Activated T-cell treated with anti-CD3 and anti-CD28 coated beads for 24 hours (primary cell): ENCODE results near the gene NDUFV1.
"Not testable (repeated sequence)": the region's sequence is repeated elsewhere in the genome, so short reads cannot be mapped to it uniquely, and the experiment has no call there.

Experiments
- DNase-seq: peaks from one replicate; pipeline ENCODE4 v3.0.0-alpha.2; 2020; ENCODE audit warnings: low read depth

The NDUFV1 gene

DNA sequence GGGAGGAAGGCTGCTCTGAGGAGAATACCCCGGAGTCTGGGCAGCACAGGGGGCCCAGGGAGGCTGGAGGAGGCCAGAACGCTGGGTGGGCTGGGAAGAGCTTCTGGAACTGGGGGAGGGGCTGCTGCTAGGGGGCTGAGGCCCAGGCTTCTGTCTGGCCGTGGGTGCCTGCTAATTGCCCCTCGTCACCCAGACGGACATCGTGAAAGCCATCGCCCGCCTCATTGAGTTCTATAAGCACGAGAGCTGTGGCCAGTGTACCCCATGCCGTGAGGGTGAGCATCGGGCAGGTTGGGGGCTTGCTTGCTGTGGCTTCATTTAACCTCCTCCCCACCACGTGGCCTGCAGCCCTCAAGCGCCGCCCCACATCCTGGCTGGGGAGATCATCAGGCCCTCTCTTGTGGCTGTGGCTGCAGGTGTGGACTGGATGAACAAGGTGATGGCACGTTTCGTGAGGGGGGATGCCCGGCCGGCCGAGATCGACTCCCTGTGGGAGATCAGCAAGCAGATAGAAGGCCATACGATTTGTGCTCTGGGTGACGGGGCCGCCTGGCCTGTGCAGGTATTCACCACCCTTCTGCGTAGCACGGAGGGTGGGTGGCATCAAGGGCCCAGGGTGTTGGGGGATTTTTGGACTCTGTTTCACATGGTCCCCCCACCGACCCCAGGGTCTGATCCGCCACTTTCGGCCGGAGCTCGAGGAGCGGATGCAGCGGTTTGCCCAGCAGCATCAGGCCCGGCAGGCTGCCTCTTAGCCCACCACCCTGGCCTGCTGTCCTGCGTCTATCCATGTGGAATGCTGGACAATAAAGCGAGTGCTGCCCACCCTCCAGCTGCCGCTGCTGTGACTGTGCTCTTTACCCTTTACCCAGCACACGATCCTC lies 5.2 kb downstream of the NDUFV1 start:
- DNase-seq: no peak

- no peak for DNase-seq
Measured at GRCh38 chr11:67612751-67613150, 6.0 kb downstream of the NDUFV1 start.

GRCh38 chr11:67613313-67613959 lies 6.7 kb downstream of the NDUFV1 start:
- DNase-seq: no peak

DNA sequence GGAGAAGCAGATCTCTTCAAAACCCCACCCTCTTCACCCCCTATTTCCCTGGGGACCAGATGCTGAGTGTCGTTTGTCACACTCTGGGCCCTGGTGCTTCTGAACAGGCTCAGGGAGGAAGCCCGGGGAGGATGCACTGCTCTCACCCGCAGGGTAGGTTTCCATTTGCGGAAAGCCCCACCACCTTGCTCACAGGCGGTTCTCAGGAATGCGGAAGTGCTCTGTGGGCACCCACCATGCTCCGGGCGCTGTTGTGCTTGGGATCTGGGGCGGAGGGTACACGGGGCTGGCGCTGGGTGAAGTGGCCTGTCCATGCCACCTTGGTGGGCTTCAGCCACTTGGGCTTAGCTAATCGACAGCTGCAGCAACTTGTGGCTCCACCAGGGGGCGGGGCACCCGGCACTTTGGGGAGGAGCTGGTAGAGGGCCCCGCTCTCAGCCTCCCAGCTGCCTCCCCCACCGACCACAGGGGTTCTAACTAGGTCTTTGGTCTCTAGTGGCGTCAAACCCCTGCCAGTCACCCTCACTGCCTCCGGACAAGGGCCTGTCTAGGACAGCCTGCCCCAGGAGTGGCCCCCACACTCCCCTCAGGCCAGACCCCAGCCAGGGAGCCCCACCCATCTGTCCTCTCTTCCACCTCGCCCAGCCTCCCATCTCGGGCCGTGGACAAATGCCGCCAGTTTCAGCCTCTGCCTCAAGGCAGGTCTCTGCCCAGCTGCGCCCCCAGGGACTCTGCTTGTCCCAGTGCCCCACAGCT lies 7.4 kb downstream of the NDUFV1 start:
- DNase-seq: peak; percentile 75

DNA sequence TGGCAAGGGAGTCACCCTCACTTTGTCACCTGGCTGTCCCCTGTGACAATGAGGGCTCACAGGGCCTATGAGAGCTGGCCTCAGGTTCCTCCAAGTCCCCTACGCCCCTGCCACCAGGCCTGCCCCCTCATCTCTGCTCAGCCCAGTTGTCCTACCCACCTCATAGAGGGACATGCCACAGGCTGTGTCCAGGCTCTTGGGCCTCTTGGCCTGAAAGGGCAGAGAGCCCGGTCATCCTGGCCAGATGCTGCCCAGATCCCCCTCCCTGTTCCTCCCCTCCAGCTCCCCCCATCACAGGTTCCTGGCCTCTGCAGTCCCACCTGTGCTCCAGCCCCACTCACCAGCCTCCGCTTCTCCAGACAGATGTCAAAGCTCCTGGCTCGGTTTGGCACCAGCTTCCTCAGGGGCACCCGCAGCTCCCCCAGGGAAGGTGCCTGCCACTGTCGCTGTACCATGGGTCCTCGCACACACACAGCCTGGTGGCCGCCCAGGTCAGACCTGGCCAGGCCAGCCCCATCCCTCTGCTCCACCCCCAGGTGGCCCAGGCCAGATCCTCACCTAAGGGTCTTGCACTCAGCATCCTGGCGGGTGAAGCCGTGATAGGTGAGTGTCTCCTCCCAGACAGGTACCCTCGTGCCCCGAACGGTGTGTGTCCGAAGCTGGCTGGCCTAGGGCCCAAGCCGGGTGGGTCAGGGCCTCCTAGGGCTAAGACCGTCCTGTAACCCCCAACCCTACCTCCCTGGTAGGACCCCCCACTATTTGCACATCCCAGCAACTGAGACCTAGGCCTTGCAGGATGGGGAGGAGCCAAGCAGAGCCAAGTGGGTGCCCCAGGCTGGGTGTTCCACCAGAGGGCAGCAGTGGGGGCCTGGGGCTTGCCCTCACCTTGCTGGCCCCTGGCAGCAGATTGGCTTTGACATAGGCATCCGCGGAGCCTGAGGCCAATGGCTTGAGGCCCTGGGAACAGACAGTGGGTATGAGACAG lies 8.3 kb downstream of the NDUFV1 start:
- peak; percentile 23 for DNase-seq

DNA sequence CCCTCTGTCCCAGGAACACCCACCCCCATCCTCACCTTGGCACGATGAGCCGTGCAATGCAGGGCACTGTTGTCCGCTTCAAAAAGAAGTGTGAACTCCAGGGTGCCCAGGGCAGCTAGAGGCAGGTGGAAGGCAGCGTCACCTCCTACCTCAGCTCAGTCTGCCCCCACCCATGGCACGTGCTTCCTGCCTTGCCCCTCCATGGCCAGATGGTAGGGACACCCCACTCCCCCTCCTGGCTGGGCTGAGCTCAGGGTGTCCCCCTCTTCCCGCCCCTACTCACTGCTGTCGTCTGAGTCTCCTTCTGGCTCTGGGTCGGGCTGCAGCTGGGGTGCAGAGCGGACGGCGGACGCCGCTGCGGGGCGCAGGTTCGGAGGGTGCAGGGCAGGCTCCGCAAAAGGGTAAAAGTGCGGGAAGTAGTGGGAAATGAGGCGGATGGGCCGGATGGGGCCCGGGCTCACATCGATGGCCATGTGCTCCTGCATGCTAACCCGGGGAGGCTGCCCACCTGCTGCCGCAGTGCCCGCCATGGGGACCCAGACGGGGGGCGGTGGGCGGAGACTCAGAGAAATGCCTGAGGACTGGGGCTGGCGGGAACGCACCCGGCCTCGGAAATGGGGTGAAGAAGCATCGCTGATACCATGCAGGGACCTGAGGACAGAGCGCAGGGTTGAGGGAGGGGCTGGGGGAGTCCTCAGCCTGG lies 9.1 kb downstream of the NDUFV1 start:
- DNase-seq: no peak

GRCh38 chr11:67616431-67617242 lies 9.9 kb downstream of the NDUFV1 start:
- DNase-seq: no peak

DNA sequence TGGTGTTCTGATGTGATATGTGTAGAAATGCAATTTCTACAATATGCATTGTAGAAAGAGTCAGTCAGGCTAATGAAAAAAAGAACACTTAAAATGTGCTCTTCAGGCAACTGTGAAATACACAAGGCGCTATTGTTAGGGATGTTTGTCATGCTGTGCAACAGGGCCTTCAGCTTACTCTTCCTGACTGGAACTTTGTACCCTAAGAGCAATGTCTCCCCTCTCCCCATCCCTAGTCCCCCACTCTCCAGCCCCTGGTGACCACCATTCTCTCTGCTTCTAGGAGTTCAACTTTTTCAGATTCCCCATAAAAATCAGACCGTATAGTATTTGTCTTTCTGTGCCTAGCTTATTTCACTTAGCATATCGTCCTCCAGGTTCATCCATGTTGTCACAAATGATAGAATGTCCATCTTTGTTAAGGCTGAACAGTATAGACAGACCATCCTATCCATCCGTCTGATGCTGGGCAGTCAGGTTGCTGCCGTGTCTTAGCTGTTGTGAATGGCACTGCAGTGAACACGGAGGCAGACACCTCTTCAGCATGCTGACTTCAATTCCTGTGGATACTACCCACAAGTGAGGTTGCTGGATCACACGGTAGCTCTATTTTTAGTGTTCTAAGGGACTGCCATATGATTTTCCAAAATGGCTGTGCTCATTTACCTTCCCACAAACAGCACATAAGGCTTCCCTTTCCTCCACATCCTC lies 10.7 kb downstream of the NDUFV1 start:
- no peak for DNase-seq

DNA sequence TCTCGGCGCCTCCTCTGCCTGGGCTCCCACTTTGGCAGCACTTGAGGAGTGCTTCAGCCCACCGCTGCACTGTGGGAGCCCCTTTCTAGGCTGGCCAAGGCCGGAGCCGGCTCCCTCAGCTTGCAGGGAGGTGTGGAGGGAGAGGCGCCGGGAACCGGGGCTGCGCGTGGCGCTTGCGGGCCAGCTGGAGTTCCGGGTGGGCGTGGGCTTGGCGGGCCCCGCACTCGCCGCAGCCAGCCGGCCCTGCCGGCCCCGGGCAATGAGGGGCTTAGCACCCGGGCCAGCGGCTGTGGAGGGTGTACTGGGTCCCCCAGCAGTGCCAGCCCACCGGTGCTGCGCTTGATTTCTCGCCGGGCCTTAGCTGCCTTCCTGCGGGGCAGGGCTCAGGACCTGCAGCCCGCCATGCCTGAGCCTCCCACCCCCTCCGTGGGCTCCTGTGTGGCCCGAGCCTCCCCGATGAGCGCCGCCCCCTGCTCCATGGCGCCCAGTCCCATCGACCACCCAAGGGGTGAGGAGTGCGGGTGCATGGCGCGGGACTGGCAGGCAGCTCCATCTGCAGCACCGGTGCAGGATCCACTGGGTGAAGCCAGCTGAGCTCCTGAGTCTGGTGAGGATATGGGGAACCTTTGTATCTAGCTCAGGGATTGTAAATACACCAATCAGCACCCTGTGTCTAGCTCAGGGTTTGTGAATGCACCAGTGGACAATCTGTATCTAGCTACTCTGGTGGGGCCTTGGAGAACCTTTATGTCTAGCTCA lies 12.3 kb downstream of the NDUFV1 start:
- not testable (repeated sequence) for DNase-seq

DNA sequence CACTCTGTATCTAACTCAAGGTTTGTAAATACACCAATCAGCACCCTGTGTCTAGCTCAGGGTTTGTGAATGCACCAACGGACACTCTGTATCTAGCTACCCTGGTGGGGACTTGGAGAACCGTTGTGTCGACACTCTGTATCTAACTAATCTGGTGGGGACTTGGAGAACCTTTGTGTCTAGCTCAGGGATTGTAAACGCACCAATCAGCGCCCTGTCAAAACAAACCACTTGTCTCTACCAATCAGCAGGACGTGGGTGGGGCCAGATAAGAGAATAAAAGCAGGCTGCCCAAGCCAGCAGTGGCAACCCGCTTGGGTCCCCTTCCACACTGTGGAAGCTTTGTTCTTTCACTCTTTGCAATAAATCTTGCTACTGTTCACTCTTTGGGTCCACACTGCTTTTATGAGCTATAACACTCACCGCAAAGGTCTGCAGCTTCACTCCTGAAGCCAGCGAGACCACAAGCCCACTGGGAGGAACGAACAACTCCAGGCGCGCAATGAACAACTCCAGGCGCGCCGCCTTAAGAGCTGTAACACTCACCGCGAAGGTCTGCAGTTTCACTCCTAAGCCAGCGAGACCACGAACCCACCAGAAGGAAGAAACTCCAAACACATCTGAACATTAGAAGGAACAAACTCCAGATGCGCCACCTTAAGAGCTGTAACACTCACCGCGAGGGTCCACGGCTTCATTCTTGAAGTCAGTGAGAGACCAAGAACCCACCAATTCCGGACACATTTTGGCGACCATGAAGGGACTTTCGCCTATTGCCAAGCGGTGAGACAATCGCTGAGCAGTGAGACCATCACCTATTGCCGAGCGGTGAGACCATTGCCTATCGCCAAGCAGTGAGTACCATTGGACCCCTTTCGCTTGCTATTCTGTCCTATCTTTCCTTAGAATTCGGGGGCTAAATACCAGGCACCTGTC lies 13.2 kb downstream of the NDUFV1 start:
- not testable (repeated sequence) for DNase-seq

- not testable (repeated sequence) for DNase-seq
Measured at GRCh38 chr11:67620621-67621020, 13.9 kb downstream of the NDUFV1 start.

DNA sequence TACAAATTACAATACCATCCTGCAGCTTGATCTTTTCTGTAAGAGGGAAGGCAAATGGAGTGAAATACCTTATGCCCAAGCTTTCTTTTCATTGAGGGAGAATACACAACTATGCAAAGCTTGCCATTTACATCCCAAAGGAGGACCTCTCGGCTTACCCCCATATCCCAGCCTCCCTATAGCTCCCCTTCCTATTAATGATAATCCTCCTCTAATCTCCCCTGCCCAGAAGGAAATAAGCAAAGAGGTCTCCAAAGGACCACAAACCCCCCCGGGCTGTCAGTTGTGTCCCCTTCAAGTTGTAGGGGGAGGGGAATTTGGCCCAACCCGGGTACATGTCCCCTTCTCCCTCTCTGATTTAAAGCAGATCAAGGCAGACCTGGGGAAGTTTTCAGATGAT lies 15.2 kb downstream of the NDUFV1 start:
- not testable (repeated sequence) for DNase-seq

GRCh38 chr11:67622905-67623304 lies 16.2 kb downstream of the NDUFV1 start:
- DNase-seq: not testable (repeated sequence)

- DNase-seq: not testable (repeated sequence)
Measured at GRCh38 chr11:67623795-67624194, 17.1 kb downstream of the NDUFV1 start.

- DNase-seq: not testable (repeated sequence)
Measured at GRCh38 chr11:67626131-67626833, 19.5 kb downstream of the NDUFV1 start.

- no peak for DNase-seq
Measured at GRCh38 chr11:67626970-67627369, 20.2 kb downstream of the NDUFV1 start.

GRCh38 chr11:67627441-67627811 lies 20.7 kb downstream of the NDUFV1 start:
- no peak for DNase-seq
